HEK293T (cell line): Measurements from ENCODE around the gene SUN5.

ENCODE experiments used
- CTCF ChIA-PET: fragments of 350-600 bp; formaldehyde crosslinking; extraction: SDS; loops from one replicate; lab custom pipeline; 2021; ENCODE audit warnings: antibody characterized with exemption, inconsistent platforms; lab: Yijun Ruan, JAX
- POLR2A ChIA-PET: fragments of 350-600 bp; formaldehyde crosslinking; extraction: SDS; loops from one replicate; lab custom pipeline; 2020; ENCODE audit warnings: antibody characterized with exemption, inconsistent platforms; lab: Yijun Ruan, JAX
- DNase-seq: peaks from one replicate; pipeline ENCODE4 v3.0.0; 2012; ENCODE audit warnings: mixed read lengths; ENCODE audit errors: extremely low spot score
- ARNT ChIP-seq: fragments of 450-650 bp; IDR thresholded peaks from 2 replicates; pipeline ENCODE4 v1.6.1; 2017; ENCODE audit warnings: mild to moderate bottlenecking
- BHLHE40 ChIP-seq: fragments of 450-650 bp; IDR thresholded peaks from 2 replicates; pipeline ENCODE4 v1.6.1; 2016; ENCODE audit warnings: mild to moderate bottlenecking, moderate library complexity, borderline replicate concordance
- CTBP1 ChIP-seq: fragments of 450-650 bp; IDR thresholded peaks from 2 replicates; pipeline ENCODE4 v1.6.1; 2016; ENCODE audit warnings: borderline replicate concordance
- ELF4 ChIP-seq: fragments of 450-650 bp; IDR thresholded peaks from 2 replicates; pipeline ENCODE4 v1.6.1; 2017; ENCODE audit warnings: antibody characterized with exemption
- FOXA1 ChIP-seq: fragments of 450-650 bp; IDR thresholded peaks from 2 replicates; pipeline ENCODE4 v1.6.1; 2016; ENCODE audit warnings: mild to moderate bottlenecking
- FOXK2 ChIP-seq: fragments of 450-650 bp; IDR thresholded peaks from 2 replicates; pipeline ENCODE4 v1.6.1; 2016; ENCODE audit warnings: mild to moderate bottlenecking
- FOXM1 ChIP-seq: fragments of 450-650 bp; IDR thresholded peaks from 2 replicates; pipeline ENCODE4 v1.6.1; 2017; ENCODE audit warnings: mild to moderate bottlenecking, borderline replicate concordance
- HDGF ChIP-seq: fragments of 450-650 bp; IDR thresholded peaks from 2 replicates; pipeline ENCODE4 v1.6.1; 2017; ENCODE audit warnings: antibody characterized with exemption, borderline replicate concordance
- L3MBTL2 ChIP-seq: fragments of 450-650 bp; conservative IDR thresholded peaks from 2 replicates; pipeline ENCODE4 v1.6.1; 2016; ENCODE audit warnings: mild to moderate bottlenecking
- LEF1 ChIP-seq: fragments of 450-650 bp; IDR thresholded peaks from 2 replicates; pipeline ENCODE4 v1.6.1; 2017; ENCODE audit warnings: mild to moderate bottlenecking, borderline replicate concordance
- NFRKB ChIP-seq: fragments of 450-650 bp; IDR thresholded peaks from 2 replicates; pipeline ENCODE4 v1.6.1; 2016; ENCODE audit warnings: mild to moderate bottlenecking, moderate library complexity
- PKNOX1 ChIP-seq: fragments of 450-650 bp; IDR thresholded peaks from 2 replicates; pipeline ENCODE4 v1.6.1; 2016
- SP1 ChIP-seq: fragments of 450-650 bp; IDR thresholded peaks from 2 replicates; pipeline ENCODE4 v1.6.1; 2017
- SUZ12 ChIP-seq: fragments of 450-650 bp; IDR thresholded peaks from 2 replicates; pipeline ENCODE4 v1.6.1; 2016; ENCODE audit warnings: mild to moderate bottlenecking
- TARDBP ChIP-seq: fragments of 450-650 bp; IDR thresholded peaks from 2 replicates; pipeline ENCODE4 v1.6.1; 2016
- ZNF384 ChIP-seq: fragments of 450-650 bp; IDR thresholded peaks from 2 replicates; pipeline ENCODE4 v1.6.1; 2016

The SUN5 gene

GRCh38 chr20:33030076-33030475 lies 25.8 kb upstream of the SUN5 start:
- TF ChIP-seq L3MBTL2, result no peak
- no peak for TF ChIP-seq CTBP1
- TF ChIP-seq TARDBP, result no peak
- TF ChIP-seq ZNF384, result no peak
- no peak for TF ChIP-seq FOXK2
- no peak for TF ChIP-seq FOXM1
- TF ChIP-seq BHLHE40, result no peak
- no peak for TF ChIP-seq ARNT
- TF ChIP-seq HDGF, result no peak
- no peak for TF ChIP-seq SUZ12
- no peak for TF ChIP-seq PKNOX1
- no peak for TF ChIP-seq NFRKB
- no peak for TF ChIP-seq FOXA1
- no peak for TF ChIP-seq ELF4
- TF ChIP-seq SP1, result no peak
- TF ChIP-seq LEF1, result no peak
- CTCF ChIA-PET, result interaction anchor here (0.6 kb wide), 1 partner anchor 12 kb away, joined by 5 read pairs; no protein-coding TSS in a partner anchor
- DNase-seq, result no peak
- POLR2A ChIA-PET, result no interaction called here

GRCh38 chr20:33028875-33029274 lies 24.6 kb upstream of the SUN5 start:
- ChIA-PET CTCF (no interaction called here), POLR2A (no interaction called here)
- no peak for TF ChIP-seq HDGF
- TF ChIP-seq BHLHE40, result no peak
- no peak for DNase-seq

GRCh38 chr20:33027769-33028751 lies 23.8 kb upstream of the SUN5 start:
- POLR2A ChIA-PET, result no interaction called here
- CTCF ChIA-PET, result no interaction called here
- TF ChIP-seq NFRKB (no peak), L3MBTL2 (no peak), SUZ12 (no peak), TARDBP (no peak), FOXA1 (no peak), CTBP1 (no peak), ELF4 (no peak), ARNT (no peak), BHLHE40 (no peak), ZNF384 (no peak), SP1 (no peak), FOXM1 (no peak), HDGF (no peak), PKNOX1 (no peak), LEF1 (no peak), FOXK2 (no peak)
- DNase-seq, result no peak

GRCh38 chr20:33026779-33027759 lies 22.8 kb upstream of the SUN5 start:
- ChIA-PET POLR2A (no interaction called here), CTCF (no interaction called here)
- no peak for DNase-seq
- no peak for TF ChIP-seq FOXK2
- no peak for TF ChIP-seq SP1
- TF ChIP-seq ELF4, result no peak
- no peak for TF ChIP-seq L3MBTL2
- TF ChIP-seq ZNF384, result no peak
- TF ChIP-seq FOXA1, result no peak
- no peak for TF ChIP-seq ARNT
- no peak for TF ChIP-seq BHLHE40
- TF ChIP-seq NFRKB, result no peak
- no peak for TF ChIP-seq TARDBP
- no peak for TF ChIP-seq SUZ12

GRCh38 chr20:33026072-33026778 lies 22.0 kb upstream of the SUN5 start:
- ChIA-PET CTCF (no interaction called here), POLR2A (no interaction called here)
- no peak for DNase-seq
- TF ChIP-seq L3MBTL2 (no peak), PKNOX1 (no peak), ELF4 (no peak), TARDBP (no peak), FOXK2 (no peak), HDGF (no peak), SP1 (no peak), CTBP1 (no peak), ARNT (no peak), FOXA1 (no peak), BHLHE40 (no peak), SUZ12 (no peak), FOXM1 (no peak), LEF1 (no peak), NFRKB (no peak), ZNF384 (no peak)
